HepG2 (cell line): ENCODE measurements around the gene CFAP221. TPM values are rescaled to one million over a fixed set of nuclear protein-coding genes. Genes with fewer than 3 reads are reported as not detected.

Experiments used
- ATAC-seq: fragments of 200-7000 bp; cut with Tn5 transposase; 3 replicates; pipeline ENCODE4 v1.9.1; 2020; ENCODE audit warnings: mild to moderate bottlenecking, moderate library complexity
- BruUV-seq: library from RNA; stranded (reverse); fragments of 400-500 nt; replicated peaks from 2 replicates; lab custom pipeline; 2021; lab: Mats Ljungman, UMichigan
- CTCF ChIA-PET: fragments of 300-600 bp; formaldehyde crosslinking; extraction: SDS; loops from one replicate; lab custom pipeline; 2021; ENCODE audit warnings: low total read pairs, inconsistent platforms, low intra/inter-chr PET ratio; lab: Yijun Ruan, JAX
- POLR2A ChIA-PET: fragments of 350-600 bp; sonication (Branson Sonifier 250); formaldehyde crosslinking; loops from one replicate; lab custom pipeline; 2020; ENCODE audit warnings: antibody characterized with exemption, inconsistent platforms; lab: Yijun Ruan, JAX
- DNase-seq: peaks from one replicate; pipeline ENCODE4 v3.0.0-alpha.2; 2015; ENCODE audit warnings: low spot score
- FAIRE-seq: peaks from 3 replicates; lab custom pipeline; 2011; peaks lifted over from hg19 to GRCh38; lab: Jason Lieb, UNC
- H2AFZ ChIP-seq: one replicate; pipeline ENCODE4 v1.6.1; 2011; ENCODE audit warnings: low read length, inconsistent platforms
- H3K27ac ChIP-seq: fragments of 300-600 bp; 3 replicates; pipeline ENCODE4 v1.8.0; 2011; ENCODE audit warnings: mixed run types, mild to moderate bottlenecking, mixed read lengths, low read length, inconsistent platforms; ENCODE audit not compliant: insufficient read depth; ENCODE audit errors: extremely low read length
- H3K27me3 ChIP-seq, 2 experiments: fragments of 200-600 bp in 1 of 2; 2 replicates in 1 of 2; 3 replicates in 1 of 2; pipeline versions ENCODE4 v1.6.0 to v1.8.0; 2011; ENCODE audit warnings: low read length in 2 of 2, mild to moderate bottlenecking in 2 of 2, moderate library complexity in 2 of 2, inconsistent platforms in 1 of 2; ENCODE audit not compliant: insufficient read depth in 2 of 2, control insufficient read depth in 1 of 2
- H3K36me3 ChIP-seq, 2 experiments: fragments of 200-600 bp in 1 of 2; replicated peaks in 1 of 2; 2 replicates in 1 of 2; 3 replicates in 1 of 2; pipeline versions ENCODE4 v1.5.1 to v1.8.0; 2011; ENCODE audit warnings: low read length in 2 of 2, inconsistent platforms in 1 of 2; ENCODE audit not compliant: insufficient read depth in 2 of 2, control insufficient read depth in 1 of 2
- H3K4me1 ChIP-seq: 2 replicates; pipeline ENCODE4 v1.5.1; 2012; ENCODE audit warnings: low read length, inconsistent platforms; ENCODE audit not compliant: insufficient read depth
- H3K4me2 ChIP-seq: 2 replicates; pipeline ENCODE4 v1.6.0; 2011; ENCODE audit warnings: low read depth, low read length, inconsistent platforms
- H3K4me3 ChIP-seq, 3 experiments: fragments of 200-600 bp in 1 of 3; sonication (generic), shearing (Covaris generic) in 1 of 3; replicated peaks in 1 of 3; 2 replicates each; pipeline ENCODE4 v1.5.1; 2011 to 2016; ENCODE audit warnings: low read length in 3 of 3, inconsistent platforms in 2 of 3, low read depth in 2 of 3, mild to moderate bottlenecking in 2 of 3, control low read depth in 1 of 3, mixed read lengths in 1 of 3; ENCODE audit not compliant: insufficient read depth in 1 of 3
- H3K79me2 ChIP-seq: one replicate; pipeline ENCODE4 v1.6.1; 2011; ENCODE audit warnings: low read length, inconsistent platforms; ENCODE audit not compliant: insufficient read depth
- H3K9ac ChIP-seq: 2 replicates; pipeline ENCODE4 v1.6.0; 2011; ENCODE audit warnings: mild to moderate bottlenecking, low read depth, low read length, inconsistent platforms; ENCODE audit not compliant: insufficient read depth
- H3K9me3 ChIP-seq: 2 replicates; pipeline ENCODE4 v1.5.1; 2012; ENCODE audit warnings: mild to moderate bottlenecking, low read length
- H4K20me1 ChIP-seq: 2 replicates; pipeline ENCODE4 v1.6.0; 2011; ENCODE audit warnings: inconsistent platforms, mild to moderate bottlenecking, low read length, moderate library complexity; ENCODE audit not compliant: insufficient read depth
- DPF2 ChIP-seq: sonication (generic); formaldehyde crosslinking; IDR thresholded peaks from 2 replicates; pipeline ENCODE4 v1.4.0; 2020; ENCODE audit warnings: mild to moderate bottlenecking, low read depth, missing genetic modification reagents, borderline replicate concordance
- KDM6A ChIP-seq: IDR thresholded peaks from 2 replicates; pipeline ENCODE4 v1.6.1; 2016; ENCODE audit warnings: low read depth
- TAF15 ChIP-seq: fragments of 200-400 bp; formaldehyde crosslinking; IDR thresholded peaks from one replicate; pipeline ENCODE4 v1.6.1; 2018; ENCODE audit warnings: mild to moderate bottlenecking, low read depth, low read length; ENCODE audit not compliant: poor library complexity, severe bottlenecking
- ZNF138 ChIP-seq: sonication (generic); formaldehyde crosslinking; IDR thresholded peaks from 2 replicates; pipeline ENCODE4 v1.5.0; 2020; ENCODE audit warnings: mild to moderate bottlenecking, low read depth, missing genetic modification reagents
- ZNF230 ChIP-seq: sonication (generic); formaldehyde crosslinking; IDR thresholded peaks from 2 replicates; pipeline ENCODE4 v1.4.0; 2020; ENCODE audit warnings: mild to moderate bottlenecking, missing genetic modification reagents
- ZNF660 ChIP-seq: sonication (generic); formaldehyde crosslinking; IDR thresholded peaks from 2 replicates; pipeline ENCODE4 v1.5.1; 2020; ENCODE audit warnings: mild to moderate bottlenecking, low read depth, missing genetic modification reagents, borderline replicate concordance
- WGBS: methylation state at CpG from one replicate; pipeline ENCODE4 v1.1.6; 2017; ENCODE audit warnings: low lambda C conversion rate; 5-methylcytosine and 5-hydroxymethylcytosine counted together
- in situ Hi-C: cut with HindIII; loops from 2 replicates; pipeline ENCODE4 v1.10.0; 2017; ENCODE audit warnings: low pct_unique_long_range_greater_than_20kb; ENCODE audit not compliant: extremely low pct_ligation_motif_present
- intact Hi-C: fragments of 100-400 bp; cut with micrococcal nuclease; formaldehyde crosslinking; loops from one replicate; pipeline ENCODE4 v1.10.0; 2022; ENCODE audit not compliant: unreplicated experiment
- polyA plus RNA-seq, 8 experiments: library from polyadenylated mRNA; depleted of rRNA in 3 of 8; stranded (reverse) in 7 of 8; unstranded in 1 of 8; fragments of >200 nt; fragmentation: Illumina TruSeq in 4 of 8; extraction: Trizol in 4 of 8; gene quantifications; 2 replicates each; pipeline versions ENCODE4 v1.2.1 to v1.2.3, GENCODE V29; 2011 to 2016; ENCODE audit warnings: low read depth in 4 of 8, missing spikeins in 1 of 8, mixed read lengths in 1 of 8; ENCODE audit not compliant: insufficient read depth in 1 of 8
- total RNA-seq, 5 experiments: library from RNA; depleted of rRNA; stranded (reverse); fragments of >200 nt; fragmentation: Illumina TruSeq; extraction: Trizol; gene quantifications; 2 replicates each; pipeline ENCODE4 v1.2.3, GENCODE V29; 2016; ENCODE audit warnings: low read depth in 1 of 5
- TF ChIP-seq, protein P1 (sequence below): sonication (generic); formaldehyde crosslinking; IDR thresholded peaks from 2 replicates; pipeline ENCODE4 v1.5.1; 2020; ENCODE audit warnings: missing genetic modification reagents, mild to moderate bottlenecking, borderline replicate concordance
- TF ChIP-seq, protein P2 (sequence below): sonication (generic); formaldehyde crosslinking; IDR thresholded peaks from 2 replicates; pipeline ENCODE4 v1.9.0; 2022; ENCODE audit warnings: low read depth, missing genetic modification reagents

The CFAP221 gene
- total and polyA plus RNA-seq, 2 of the 13 experiments (the other 11 are each of a cell fraction or from before 2014, with no cell fraction given): not detected

DNA sequence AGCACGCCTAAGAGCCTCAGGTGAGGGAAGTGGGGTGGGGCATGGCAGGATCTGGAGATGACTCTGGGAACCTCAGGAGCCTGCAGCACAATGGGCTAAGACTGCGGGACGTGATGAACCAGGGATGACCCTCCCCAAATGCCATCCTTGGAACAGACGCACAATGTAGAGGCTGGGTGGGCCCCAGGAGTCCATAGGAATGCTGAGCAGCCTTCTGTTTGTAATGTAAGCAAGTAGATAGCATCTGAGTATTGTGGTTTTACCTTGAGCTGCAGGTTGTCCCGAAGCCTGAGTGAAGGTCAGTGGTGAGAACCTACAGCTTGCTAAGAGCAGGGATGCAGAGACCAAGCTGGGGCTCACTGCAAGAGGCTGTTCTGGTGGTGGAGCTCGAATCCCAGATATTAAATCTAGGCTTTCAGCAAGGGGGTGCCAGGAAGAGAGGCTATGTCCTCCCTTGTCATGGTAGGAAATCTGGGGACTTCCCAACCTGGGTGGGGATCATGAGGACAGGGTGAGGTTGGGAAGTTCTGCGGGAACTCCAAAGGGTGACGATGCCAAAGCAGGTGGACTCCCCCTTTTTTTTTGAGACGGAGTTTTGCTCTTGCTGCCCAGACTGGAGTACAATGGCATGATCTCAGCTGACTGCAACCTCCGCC lies 25.7 kb upstream of the CFAP221 start:
- Histone ChIP-seq H3K79me2 (no peaks in the 10 kb centered on the region), H3K4me1 (no peaks in the 10 kb centered on the region), H3K36me3 (no peaks in the 10 kb centered on the region), H4K20me1 (no peaks in the 10 kb centered on the region), H3K27ac (no peak overlapping the region)
- POLR2A ChIA-PET: no interaction called here
- ATAC-seq: no peak
- TF ChIP-seq ZNF138 (CRISPR knock-in tag): no peak
- TF ChIP-seq, all 625 proteins: peak for 0
- intact Hi-C loops (no loop called here), in situ Hi-C loops (no loop called here)
- Histone ChIP-seq H2AFZ (no peak overlapping the region), H3K4me3 (no peak overlapping the region), H3K4me2 (no peak overlapping the region), H3K27me3 (peaks cover 0 to 33% of the 10 kb centered on the region in 2 experiments; a peak in 3 of 5 replicates), H3K9ac (no peak overlapping the region), H3K9me3 (no peaks in the 10 kb centered on the region)
- no peak for DNase-seq
- FAIRE-seq: no peak
- WGBS: 46% methylated on average over 10 of the region's 10 CpGs
- BruUV-seq: no TSS peak
- CTCF ChIA-PET: interaction anchor here (1.9 kb wide), 1 partner anchor 141 kb away, joined by 12 read pairs; no protein-coding TSS in a partner anchor

DNA sequence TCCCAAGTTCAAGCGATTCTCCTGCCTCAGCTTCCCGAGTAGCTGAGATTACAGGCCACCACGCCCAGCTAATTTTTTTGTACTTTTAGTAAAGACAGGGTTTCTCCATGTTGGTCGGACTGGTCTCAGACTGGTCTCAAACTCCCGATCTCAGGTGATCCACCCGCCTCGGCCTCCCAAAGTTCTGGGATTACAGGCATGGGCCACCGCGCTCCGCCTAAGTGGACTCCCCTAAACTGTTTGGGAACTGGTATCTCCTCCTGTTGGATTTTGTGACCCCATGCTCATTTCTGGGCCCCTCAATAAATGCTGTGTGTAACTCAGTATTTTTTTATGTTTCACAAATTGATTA lies 25.2 kb upstream of the CFAP221 start:
- no peak overlapping the region for H3K4me3 ChIP-seq
- H4K20me1 ChIP-seq: no peaks in the 10 kb centered on the region
- DNase-seq (no peak), FAIRE-seq (no peak), ATAC-seq (no peak)
- ChIA-PET POLR2A (no interaction called here), CTCF (no interaction called here)
- no peaks in the 10 kb centered on the region for H3K79me2 ChIP-seq
- in situ Hi-C loops: no loop called here
- no peak overlapping the region for H3K27ac ChIP-seq
- no peak overlapping the region for H3K9ac ChIP-seq
- H2AFZ ChIP-seq: no peak overlapping the region
- 59% methylated on average over 10 of the region's 10 CpGs for WGBS
- BruUV-seq: no TSS peak
- no peaks in the 10 kb centered on the region for H3K9me3 ChIP-seq
- H3K4me1 ChIP-seq: no peaks in the 10 kb centered on the region
- intact Hi-C loops: no loop called here
- H3K27me3 ChIP-seq: peaks cover 0 to 38% of the 10 kb centered on the region in 2 experiments; a peak in 3 of 5 replicates
- H3K36me3 ChIP-seq: no peaks in the 10 kb centered on the region
- H3K4me2 ChIP-seq: no peak overlapping the region
- TF ChIP-seq, protein P1, sequence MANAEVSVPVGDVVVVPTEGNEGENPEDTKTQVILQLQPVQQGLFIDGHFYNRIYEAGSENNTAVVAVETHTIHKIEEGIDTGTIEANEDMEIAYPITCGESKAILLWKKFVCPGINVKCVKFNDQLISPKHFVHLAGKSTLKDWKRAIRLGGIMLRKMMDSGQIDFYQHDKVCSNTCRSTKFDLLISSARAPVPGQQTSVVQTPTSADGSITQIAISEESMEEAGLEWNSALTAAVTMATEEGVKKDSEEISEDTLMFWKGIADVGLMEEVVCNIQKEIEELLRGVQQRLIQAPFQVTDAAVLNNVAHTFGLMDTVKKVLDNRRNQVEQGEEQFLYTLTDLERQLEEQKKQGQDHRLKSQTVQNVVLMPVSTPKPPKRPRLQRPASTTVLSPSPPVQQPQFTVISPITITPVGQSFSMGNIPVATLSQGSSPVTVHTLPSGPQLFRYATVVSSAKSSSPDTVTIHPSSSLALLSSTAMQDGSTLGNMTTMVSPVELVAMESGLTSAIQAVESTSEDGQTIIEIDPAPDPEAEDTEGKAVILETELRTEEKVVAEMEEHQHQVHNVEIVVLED: no peak
- TF ChIP-seq TAF15 (no peak), ZNF230 (CRISPR knock-in tag) (no peak), KDM6A (CRISPR knock-in tag) (no peak), DPF2 (no peak), ZNF660 (CRISPR knock-in tag) (no peak)
- TF ChIP-seq, protein P2, sequence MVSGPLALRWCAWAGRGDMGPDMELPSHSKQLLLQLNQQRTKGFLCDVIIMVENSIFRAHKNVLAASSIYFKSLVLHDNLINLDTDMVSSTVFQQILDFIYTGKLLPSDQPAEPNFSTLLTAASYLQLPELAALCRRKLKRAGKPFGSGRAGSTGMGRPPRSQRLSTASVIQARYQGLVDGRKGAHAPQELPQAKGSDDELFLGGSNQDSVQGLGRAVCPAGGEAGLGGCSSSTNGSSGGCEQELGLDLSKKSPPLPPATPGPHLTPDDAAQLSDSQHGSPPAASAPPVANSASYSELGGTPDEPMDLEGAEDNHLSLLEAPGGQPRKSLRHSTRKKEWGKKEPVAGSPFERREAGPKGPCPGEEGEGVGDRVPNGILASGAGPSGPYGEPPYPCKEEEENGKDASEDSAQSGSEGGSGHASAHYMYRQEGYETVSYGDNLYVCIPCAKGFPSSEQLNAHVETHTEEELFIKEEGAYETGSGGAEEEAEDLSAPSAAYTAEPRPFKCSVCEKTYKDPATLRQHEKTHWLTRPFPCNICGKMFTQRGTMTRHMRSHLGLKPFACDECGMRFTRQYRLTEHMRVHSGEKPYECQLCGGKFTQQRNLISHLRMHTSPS (CRISPR knock-in tag): no peak
